Measurements from ENCODE around the gene CTNNA2.
"Not testable (repeated sequence)": the region's sequence is repeated elsewhere in the genome, so short reads cannot be mapped to it uniquely, and the experiment has no call there.

The CTNNA2 gene

GRCh38 chr2:80075719-80076118 lies 562.9 kb downstream of the CTNNA2 start:
- no peak for DNase-seq (ENCODE audit: low read depth, low spot score)

- DNase-seq (ENCODE audit: low read depth, low spot score), result no peak
These were observed 565.6 kb downstream of the CTNNA2 start for GRCh38 chr2:80078290-80079036.

- DNase-seq (ENCODE audit: low read depth, low spot score), result no peak
These were observed 568.1 kb downstream of the CTNNA2 start for GRCh38 chr2:80080957-80081356.

GRCh38 chr2:80086831-80087230 lies 574.0 kb downstream of the CTNNA2 start:
- no peak for DNase-seq (ENCODE audit: low read depth, low spot score)

GRCh38 chr2:80091237-80091636 lies 578.4 kb downstream of the CTNNA2 start:
- no peak for DNase-seq (ENCODE audit: low read depth, low spot score)

GRCh38 chr2:80092474-80092873 lies 579.6 kb downstream of the CTNNA2 start:
- no peak for DNase-seq (ENCODE audit: low read depth, low spot score)

- not testable (repeated sequence) for DNase-seq (ENCODE audit: low read depth, low spot score)
These were observed 585.7 kb downstream of the CTNNA2 start for GRCh38 chr2:80098503-80098902.

- DNase-seq (ENCODE audit: low read depth, low spot score), result no peak
These were observed 589.2 kb downstream of the CTNNA2 start for GRCh38 chr2:80102026-80102425.

- no peak for DNase-seq (ENCODE audit: low read depth, low spot score)
These were observed 592.3 kb downstream of the CTNNA2 start for GRCh38 chr2:80105015-80105640.

- DNase-seq (ENCODE audit: low read depth, low spot score), result no peak
These were observed 598.3 kb downstream of the CTNNA2 start for GRCh38 chr2:80111185-80111584.

- no peak for DNase-seq (ENCODE audit: low read depth, low spot score)
These were observed 599.9 kb downstream of the CTNNA2 start for GRCh38 chr2:80112790-80113189.

- no peak for DNase-seq (ENCODE audit: low read depth, low spot score)
These were observed 600.5 kb downstream of the CTNNA2 start for GRCh38 chr2:80113399-80113798.

GRCh38 chr2:80114812-80115211 lies 602.0 kb downstream of the CTNNA2 start:
- no peak for DNase-seq (ENCODE audit: low read depth, low spot score)

GRCh38 chr2:80117401-80117800 lies 604.5 kb downstream of the CTNNA2 start:
- no peak for DNase-seq (ENCODE audit: low read depth, low spot score)

- DNase-seq (ENCODE audit: low read depth, low spot score), result no peak
These were observed 608.0 kb downstream of the CTNNA2 start for GRCh38 chr2:80120866-80121265.

- no peak for DNase-seq (ENCODE audit: low read depth, low spot score)
These were observed 609.8 kb downstream of the CTNNA2 start for GRCh38 chr2:80122675-80123074.

GRCh38 chr2:80126596-80127189 lies 613.8 kb downstream of the CTNNA2 start:
- no peak for DNase-seq (ENCODE audit: low read depth, low spot score)

GRCh38 chr2:80128080-80128479 lies 615.2 kb downstream of the CTNNA2 start:
- no peak for DNase-seq (ENCODE audit: low read depth, low spot score)

- DNase-seq (ENCODE audit: low read depth, low spot score), result no peak
These were observed 619.4 kb downstream of the CTNNA2 start for GRCh38 chr2:80132281-80132680.

- DNase-seq (ENCODE audit: low read depth, low spot score), result no peak
These were observed 622.1 kb downstream of the CTNNA2 start for GRCh38 chr2:80135001-80135400.

- no peak for DNase-seq (ENCODE audit: low read depth, low spot score)
These were observed 623.5 kb downstream of the CTNNA2 start for GRCh38 chr2:80136338-80136737.

- no peak for DNase-seq (ENCODE audit: low read depth, low spot score)
These were observed 626.1 kb downstream of the CTNNA2 start for GRCh38 chr2:80139001-80139400.
